Endothelial cell of umbilical vein (primary cell): ENCODE measurements around the gene ZNF70. TPM values are rescaled to one million over a fixed set of nuclear protein-coding genes. Genes with fewer than 3 reads are reported as not detected.

Source experiments
- BruUV-seq: library from RNA; stranded (reverse); fragments of 400-500 nt; replicated peaks from 2 replicates; lab custom pipeline; 2021; lab: Mats Ljungman, UMichigan
- CTCF ChIA-PET: fragments of 300-600, 350-600 bp; sonication (Branson Sonifier 250); formaldehyde crosslinking; loops from one replicate; lab custom pipeline; 2021; ENCODE audit warnings: antibody characterized with exemption, inconsistent platforms; lab: Charles Lee
- POLR2A ChIA-PET: fragments of 300-600, 350-600 bp; sonication (Branson Sonifier 250); formaldehyde crosslinking; loops from one replicate; lab custom pipeline; 2021; ENCODE audit warnings: antibody characterized with exemption, inconsistent platforms; lab: Charles Lee
- DNase-seq: peaks from one replicate; pipeline ENCODE4 v3.0.0-alpha.2; 2011; ENCODE audit warnings: low read depth, low spot score
- FAIRE-seq: peaks from 2 replicates; lab custom pipeline; 2011; peaks lifted over from hg19 to GRCh38; lab: Jason Lieb, UNC
- H2AFZ ChIP-seq: 2 replicates; pipeline ENCODE4 v1.6.0; 2012; ENCODE audit warnings: low read depth, low read length, control low read depth, inconsistent platforms
- H3K27ac ChIP-seq: 2 replicates; pipeline ENCODE4 v1.5.1; 2011; ENCODE audit warnings: low read depth, mild to moderate bottlenecking, control low read depth, low read length, moderate library complexity; ENCODE audit not compliant: insufficient read depth
- H3K27me3 ChIP-seq, 2 experiments: 2 replicates each; pipeline versions ENCODE4 v1.6.0 to v1.6.1; 2011; ENCODE audit warnings: low read length in 2 of 2, mixed read lengths in 1 of 2; ENCODE audit not compliant: control insufficient read depth in 2 of 2, insufficient read depth in 2 of 2
- H3K36me3 ChIP-seq, 2 experiments: 2 replicates in 1 of 2; 3 replicates in 1 of 2; pipeline ENCODE4 v1.5.1; 2011; ENCODE audit warnings: low read length in 2 of 2, mild to moderate bottlenecking in 1 of 2, moderate library complexity in 1 of 2; ENCODE audit not compliant: control insufficient read depth in 2 of 2, insufficient read depth in 2 of 2; ENCODE audit errors: extremely low read depth in 1 of 2
- H3K4me1 ChIP-seq: 3 replicates; pipeline ENCODE4 v1.5.1; 2011; ENCODE audit warnings: mild to moderate bottlenecking, low read length; ENCODE audit not compliant: control insufficient read depth, insufficient read depth; ENCODE audit errors: extremely low read depth
- H3K4me2 ChIP-seq: 2 replicates; pipeline ENCODE4 v1.6.1; 2011; ENCODE audit warnings: low read length, control low read depth, mixed read lengths; ENCODE audit not compliant: insufficient read depth
- H3K4me3 ChIP-seq, 3 experiments: fragments of 200-600 bp in 1 of 3; sonication (generic), shearing (Covaris generic) in 1 of 3; replicated peaks in 1 of 3; 2 replicates each; pipeline ENCODE4 v1.5.1; 2011 to 2016; ENCODE audit warnings: control low read depth in 3 of 3, low read length in 3 of 3, mild to moderate bottlenecking in 2 of 3, inconsistent platforms in 1 of 3, low read depth in 1 of 3, moderate library complexity in 1 of 3; ENCODE audit not compliant: insufficient read depth in 1 of 3
- H3K79me2 ChIP-seq: 2 replicates; pipeline ENCODE4 v1.6.0; 2012; ENCODE audit warnings: low read length, inconsistent platforms; ENCODE audit not compliant: control insufficient read depth, insufficient read depth
- H3K9ac ChIP-seq: replicated peaks from 2 replicates; pipeline ENCODE3; 2011; ENCODE audit warnings: low read length, control low read depth; ENCODE audit not compliant: insufficient read depth; ENCODE audit errors: extremely low read depth
- H3K9me1 ChIP-seq: replicated peaks from 3 replicates; pipeline ENCODE4 v1.6.0; 2011; ENCODE audit warnings: mild to moderate bottlenecking, low read length; ENCODE audit not compliant: control insufficient read depth, insufficient read depth; ENCODE audit errors: extremely low read depth
- H3K9me3 ChIP-seq: replicated peaks from 2 replicates; pipeline ENCODE4 v1.5.1; 2012; ENCODE audit warnings: low read length, inconsistent platforms; ENCODE audit not compliant: control insufficient read depth, insufficient read depth
- H4K20me1 ChIP-seq: replicated peaks from 2 replicates; pipeline ENCODE3; 2011; ENCODE audit warnings: mild to moderate bottlenecking, low read length; ENCODE audit not compliant: control insufficient read depth, insufficient read depth; ENCODE audit errors: extremely low read depth
- EZH2 ChIP-seq: IDR thresholded peaks from 2 replicates; pipeline ENCODE4 v1.6.1; 2012; ENCODE audit warnings: borderline replicate concordance, low read depth, mild to moderate bottlenecking, moderate library complexity, low read length, inconsistent platforms; ENCODE audit not compliant: severe bottlenecking
- FOS ChIP-seq: IDR thresholded peaks from 2 replicates; pipeline ENCODE4 v1.6.1; 2011; ENCODE audit warnings: mild to moderate bottlenecking, low read length, moderate library complexity, borderline replicate concordance; ENCODE audit not compliant: insufficient read depth
- GATA2 ChIP-seq: IDR thresholded peaks from 2 replicates; pipeline ENCODE4 v1.7.0; 2011; ENCODE audit warnings: low read depth, mild to moderate bottlenecking, moderate library complexity, mixed read lengths, low read length; ENCODE audit not compliant: insufficient read length, insufficient read depth
- JUN ChIP-seq: IDR thresholded peaks from 2 replicates; pipeline ENCODE4 v1.6.1; 2011; ENCODE audit warnings: borderline replicate concordance, low read depth; ENCODE audit not compliant: insufficient read length, insufficient read depth
- MAX ChIP-seq: IDR thresholded peaks from 2 replicates; pipeline ENCODE4 v1.6.1; 2011; ENCODE audit not compliant: insufficient read depth, insufficient read length
- MYC ChIP-seq: IDR thresholded peaks from one replicate; pipeline ENCODE4 v1.6.1; 2011; ENCODE audit warnings: mild to moderate bottlenecking, low read depth, low read length
- POLR2A ChIP-seq: IDR thresholded peaks from 2 replicates; pipeline ENCODE4 v1.6.1; 2012; ENCODE audit warnings: low read depth, mild to moderate bottlenecking, control low read depth, low read length
- POLR2AphosphoS5 ChIP-seq: IDR thresholded peaks from 2 replicates; pipeline ENCODE4 v1.6.1; 2012; ENCODE audit warnings: low read depth, mild to moderate bottlenecking, control low read depth, low read length, moderate library complexity; ENCODE audit not compliant: insufficient read depth
- dilution Hi-C: fragments of 300-500 bp; cut with MboI; formaldehyde crosslinking; loops from one replicate; pipeline ENCODE4 v1.15.0; 2019; ENCODE audit warnings: low sequenced_read_pairs; ENCODE audit not compliant: extremely low pct_ligation_motif_present
- intact Hi-C: fragments of 100-400 bp; cut with micrococcal nuclease; formaldehyde crosslinking; loops from one replicate; pipeline ENCODE4 v1.10.0; 2022
- polyA plus RNA-seq, 4 experiments: library from polyadenylated mRNA; depleted of rRNA in 3 of 4; stranded (reverse) in 3 of 4; unstranded in 1 of 4; fragments of >200 nt; gene quantifications; 2 replicates each; pipeline versions ENCODE4 v1.2.1 to v1.2.3, GENCODE V29; 2011 to 2012; ENCODE audit warnings: missing spikeins in 1 of 4
- total RNA-seq: library from RNA; stranded (reverse); gene quantifications from 2 replicates; pipeline ENCODE4 v1.2.3, GENCODE V29; 2021
- TF ChIP-seq, protein P1 (sequence below), 2 donors: IDR thresholded peaks; 1 replicate in 1 of 2; 2 replicates in 1 of 2; pipeline ENCODE4 v1.5.1; 2011; ENCODE audit warnings: low read length in 2 of 2, mild to moderate bottlenecking in 2 of 2, moderate library complexity in 2 of 2, control low read depth in 1 of 2, inconsistent platforms in 1 of 2, low read depth in 1 of 2; ENCODE audit not compliant: insufficient read depth in 1 of 2; ENCODE audit errors: extremely low read depth in 1 of 2

Gene ZNF70
- total and polyA plus RNA-seq, 2 donors (not counting 3 experiments of a cell fraction or from before 2014, with no cell fraction given): 1.9 to 6.2 TPM

DNA sequence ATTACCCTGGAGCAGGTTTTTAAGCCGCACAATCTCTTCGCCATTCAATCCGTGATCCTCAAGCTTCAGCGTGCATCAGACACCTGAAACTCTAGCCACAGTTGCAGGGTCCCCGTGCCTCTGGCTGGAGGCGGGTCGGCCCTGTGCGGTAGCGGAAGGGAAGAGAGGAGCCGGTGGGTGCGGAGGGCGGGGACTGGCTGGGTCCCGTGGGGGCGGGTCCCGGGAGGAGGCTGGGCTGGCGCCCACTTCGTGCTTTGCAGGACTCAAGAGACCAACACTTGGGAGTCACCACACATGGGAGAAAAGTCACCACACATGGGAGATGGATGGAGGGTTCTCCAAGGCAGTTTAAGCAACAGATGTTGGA lies 12.7 kb upstream of the ZNF70 start:
- intact Hi-C loops (no loop called here), dilution Hi-C loops (no loop called here)
- Histone ChIP-seq H3K9ac (no peak overlapping the region), H3K9me1 (no peaks in the 10 kb centered on the region), H4K20me1 (no peaks in the 10 kb centered on the region), H3K4me1 (peaks cover 20% of the 10 kb centered on the region), H3K27ac (no peak overlapping the region), H2AFZ (no peak overlapping the region), H3K4me2 (peak overlapping the region; percentile 12), H3K4me3 (peak overlapping the region in 1 of 3 experiments; percentile 10), H3K27me3 (no peaks in the 10 kb centered on the region), H3K36me3 (peaks cover 0 to 3% of the 10 kb centered on the region in 2 experiments), H3K79me2 (peaks cover 2% of the 10 kb centered on the region), H3K9me3 (no peaks in the 10 kb centered on the region)
- CTCF ChIA-PET: interaction anchor here (0.6 to 3.8 kb wide), 2 partner anchors 26 to 86 kb away, joined by 3 to 21 read pairs; no protein-coding TSS in a partner anchor
- FAIRE-seq: no peak
- POLR2A ChIA-PET: no interaction called here
- no peak for TF ChIP-seq POLR2A
- TF ChIP-seq MAX: no peak
- TF ChIP-seq JUN: no peak
- BruUV-seq: no TSS peak
- DNase-seq: no peak

DNA sequence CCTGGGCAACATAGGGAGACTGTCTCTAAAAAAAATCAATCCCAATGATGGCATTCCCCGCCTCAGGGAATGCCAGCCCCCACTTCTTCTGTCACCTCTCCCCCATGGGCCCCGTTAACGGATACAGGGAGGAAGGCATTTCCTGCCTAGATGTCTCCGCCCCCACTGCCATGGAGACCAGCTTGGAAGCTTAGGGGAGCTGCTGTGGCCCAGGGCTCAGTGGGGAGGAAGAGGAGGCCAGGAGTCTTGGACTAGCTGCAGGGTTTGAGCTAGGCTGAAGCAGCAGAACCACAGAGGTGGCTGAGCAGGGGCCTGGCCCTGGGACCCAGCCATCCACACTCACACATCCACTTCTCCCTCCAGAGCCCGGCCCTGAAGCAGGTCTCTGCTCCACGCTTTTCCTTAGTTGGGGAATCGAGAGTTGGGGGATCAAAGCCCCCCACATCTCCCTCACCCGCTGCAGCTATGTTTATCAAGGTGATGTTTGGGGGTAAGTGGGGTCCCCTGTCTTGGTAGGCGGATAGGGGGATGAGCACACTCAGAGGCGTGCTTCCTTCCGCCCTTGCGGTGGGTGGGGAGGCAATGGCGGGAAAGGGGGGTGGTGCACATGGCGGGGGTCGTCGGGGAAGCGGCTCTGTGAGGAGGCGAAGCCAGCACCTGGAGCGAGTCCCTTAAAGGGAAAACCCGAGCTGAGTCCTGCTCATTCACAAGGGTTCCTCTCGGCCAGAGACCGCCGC lies 12.1 kb upstream of the ZNF70 start, which contains the start of gene C22orf15:
Gene C22orf15, plus strand, starts transcription at position 149 of the 737 bp plus-strand sequence. Its CDS starts 317 bp downstream, at position 466.
- ChIA-PET CTCF (interaction anchor here (0.7 to 3.8 kb wide), 2 partner anchors 86 to 500 kb away, joined by 5 to 21 read pairs; no protein-coding TSS in a partner anchor), POLR2A (no interaction called here)
- TF ChIP-seq EZH2: no peak
- TF ChIP-seq, protein P1, sequence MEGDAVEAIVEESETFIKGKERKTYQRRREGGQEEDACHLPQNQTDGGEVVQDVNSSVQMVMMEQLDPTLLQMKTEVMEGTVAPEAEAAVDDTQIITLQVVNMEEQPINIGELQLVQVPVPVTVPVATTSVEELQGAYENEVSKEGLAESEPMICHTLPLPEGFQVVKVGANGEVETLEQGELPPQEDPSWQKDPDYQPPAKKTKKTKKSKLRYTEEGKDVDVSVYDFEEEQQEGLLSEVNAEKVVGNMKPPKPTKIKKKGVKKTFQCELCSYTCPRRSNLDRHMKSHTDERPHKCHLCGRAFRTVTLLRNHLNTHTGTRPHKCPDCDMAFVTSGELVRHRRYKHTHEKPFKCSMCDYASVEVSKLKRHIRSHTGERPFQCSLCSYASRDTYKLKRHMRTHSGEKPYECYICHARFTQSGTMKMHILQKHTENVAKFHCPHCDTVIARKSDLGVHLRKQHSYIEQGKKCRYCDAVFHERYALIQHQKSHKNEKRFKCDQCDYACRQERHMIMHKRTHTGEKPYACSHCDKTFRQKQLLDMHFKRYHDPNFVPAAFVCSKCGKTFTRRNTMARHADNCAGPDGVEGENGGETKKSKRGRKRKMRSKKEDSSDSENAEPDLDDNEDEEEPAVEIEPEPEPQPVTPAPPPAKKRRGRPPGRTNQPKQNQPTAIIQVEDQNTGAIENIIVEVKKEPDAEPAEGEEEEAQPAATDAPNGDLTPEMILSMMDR (IDR thresholded peaks at IDR 0.05; ENCODE audit: extremely low read depth in 1 of 2, insufficient read depth in 1 of 2, low read depth in 1 of 2, low read length in 2 of 2): no peak
- no peak for TF ChIP-seq POLR2AphosphoS5
- TF ChIP-seq FOS: no peak
- no peak for TF ChIP-seq MYC
- TF ChIP-seq MAX: no peak
- TF ChIP-seq POLR2A: no peak
- TF ChIP-seq GATA2: no peak
- TF ChIP-seq JUN: no peak
- Histone ChIP-seq H3K36me3 (peaks cover 0 to 3% of the 10 kb centered on the region in 2 experiments), H3K4me3 (peak within 1 kb of the TSS in 1 of 3 experiments; percentile 10), H3K27me3 (no peaks in the 10 kb centered on the region), H3K27ac (no peak within 1 kb of the TSS), H4K20me1 (no peaks in the 10 kb centered on the region), H3K9ac (no peak within 1 kb of the TSS), H2AFZ (peak within 1 kb of the TSS; percentile 7), H3K4me2 (peak within 1 kb of the TSS; percentile 12), H3K79me2 (peaks cover 2% of the 10 kb centered on the region), H3K9me3 (no peaks in the 10 kb centered on the region), H3K9me1 (no peaks in the 10 kb centered on the region), H3K4me1 (peaks cover 17% of the 10 kb centered on the region)
- dilution Hi-C loops: no loop called here
- no TSS peak for BruUV-seq
- intact Hi-C loops: no loop called here
- FAIRE-seq: peak; percentile 86
- peak; percentile 28 for DNase-seq
